ENCODE results near the gene PRR19. TPM values are rescaled to one million over a fixed set of nuclear protein-coding genes. Genes with fewer than 3 reads are reported as not detected.

PRR19 gene
- polyA plus RNA-seq, 1 donor, result 0.91 TPM

DNA sequence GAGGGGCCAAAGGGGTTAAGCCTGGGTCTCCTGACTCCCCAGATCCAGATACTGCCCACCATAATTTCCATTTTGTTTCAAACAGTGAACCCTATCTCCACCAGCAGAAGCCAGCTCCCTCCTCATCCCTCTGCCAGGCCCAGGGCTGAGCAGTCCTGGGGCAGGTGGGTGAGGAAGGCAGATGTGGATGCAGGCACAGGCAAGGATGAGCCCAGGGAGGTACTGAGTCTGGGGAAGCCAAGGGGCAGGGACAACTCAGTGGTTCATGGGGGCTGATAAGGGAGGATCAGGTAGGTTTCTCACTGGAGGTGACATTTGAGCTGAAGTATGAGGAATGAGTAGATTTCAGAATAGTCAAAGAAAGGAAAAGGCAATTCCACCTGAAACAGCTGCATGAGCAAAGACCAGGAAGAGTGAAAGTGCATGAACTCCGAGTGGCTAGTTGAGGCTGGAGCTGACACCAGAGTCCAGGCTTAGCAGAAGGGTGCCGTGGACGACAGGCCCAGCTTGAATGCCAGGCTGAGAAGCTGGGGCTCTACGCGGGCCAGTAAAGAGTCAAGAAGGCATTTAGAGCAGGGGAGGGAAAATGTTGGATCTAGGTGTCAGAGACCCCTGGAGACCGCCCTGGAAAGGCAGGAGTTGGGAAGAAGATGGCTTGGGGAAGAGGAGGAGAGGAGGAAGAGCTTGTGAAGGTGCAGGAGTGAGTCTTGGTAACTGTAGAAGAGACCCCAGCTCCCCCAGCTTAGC is 22.6 kb upstream of the PRR19 start:
- DNase-seq, result no peak
- WGBS (ENCODE audit: insufficient coverage, low lambda C conversion rate), result no CpG with 5 or more reads among the region's 6 CpGs
- H3K36me3 ChIP-seq (ENCODE audit: control insufficient read depth, insufficient read depth, low read length), result peaks cover 22% of the 10 kb centered on the region
- no peaks in the 10 kb centered on the region for H3K9me3 ChIP-seq (ENCODE audit: control insufficient read depth, low read depth, low read length)
- H3K27me3 ChIP-seq (ENCODE audit: control insufficient read depth, insufficient read depth, low read length), result no peaks in the 10 kb centered on the region
- H3K4me3 ChIP-seq (ENCODE audit: low read length), result peak overlapping the region; percentile 96
- peaks cover 54% of the 10 kb centered on the region for H3K4me1 ChIP-seq (ENCODE audit: control insufficient read depth, insufficient read depth, low read length)
- H3K27ac ChIP-seq (ENCODE audit: low read length), result peak overlapping the region; percentile 82

DNA sequence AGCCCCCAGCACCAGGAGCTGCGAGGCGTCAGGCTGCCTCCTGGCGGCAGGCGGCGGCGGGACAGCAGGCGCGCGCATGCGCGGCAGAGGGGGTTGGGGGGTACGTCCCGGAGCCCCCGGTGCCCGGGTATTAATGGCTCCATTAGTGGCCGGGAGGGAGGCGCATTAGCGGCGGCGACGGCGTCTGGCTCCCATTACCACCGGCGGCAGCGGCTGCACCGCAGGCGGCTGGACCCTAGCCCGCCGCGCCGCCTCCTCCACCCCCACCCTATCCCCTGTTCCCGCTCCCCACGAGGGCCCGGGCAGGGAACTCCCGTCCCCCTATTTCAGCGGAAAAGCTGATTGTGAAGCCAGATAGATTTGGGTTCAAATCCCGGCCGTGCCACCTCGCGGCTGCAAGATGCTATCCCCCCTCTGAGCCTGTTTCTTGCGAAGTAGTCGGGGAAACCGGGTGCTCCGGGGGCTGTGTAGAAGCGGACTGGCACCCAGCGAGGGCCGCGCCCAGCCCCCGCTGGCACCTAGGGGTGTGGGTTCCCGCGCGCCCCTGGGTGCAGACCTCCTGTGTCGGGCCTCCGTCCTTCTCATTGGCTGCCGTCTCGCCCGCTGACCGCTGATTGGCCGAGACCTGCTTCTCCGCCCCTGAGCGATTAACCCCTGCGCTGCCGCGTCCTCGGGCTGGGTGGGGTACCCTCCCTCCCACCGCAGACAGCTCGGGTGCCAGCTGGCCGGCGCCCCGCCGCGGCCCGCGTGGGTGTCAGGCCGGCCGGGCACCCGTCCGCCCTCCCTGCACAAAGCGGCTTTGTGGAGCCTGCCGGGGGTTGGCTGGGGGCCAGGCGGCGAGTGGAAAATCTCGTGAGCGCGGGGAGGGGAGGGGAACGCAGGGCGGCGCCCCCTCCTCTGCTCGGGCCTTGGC is 21.8 kb upstream of the PRR19 start:
- Histone ChIP-seq H3K4me3 (ENCODE audit: low read length) (peak overlapping the region; percentile 96), H3K4me1 (ENCODE audit: control insufficient read depth, insufficient read depth, low read length) (peaks cover 59% of the 10 kb centered on the region), H3K27me3 (ENCODE audit: control insufficient read depth, insufficient read depth, low read length) (no peaks in the 10 kb centered on the region), H3K9me3 (ENCODE audit: control insufficient read depth, low read depth, low read length) (no peaks in the 10 kb centered on the region), H3K27ac (ENCODE audit: low read length) (peak overlapping the region; percentile 83), H3K36me3 (ENCODE audit: control insufficient read depth, insufficient read depth, low read length) (peaks cover 14% of the 10 kb centered on the region)
- no CpG with 5 or more reads among the region's 89 CpGs for WGBS (ENCODE audit: insufficient coverage, low lambda C conversion rate)
- peak in 1 of 2 donors; percentile 90 for DNase-seq

DNA sequence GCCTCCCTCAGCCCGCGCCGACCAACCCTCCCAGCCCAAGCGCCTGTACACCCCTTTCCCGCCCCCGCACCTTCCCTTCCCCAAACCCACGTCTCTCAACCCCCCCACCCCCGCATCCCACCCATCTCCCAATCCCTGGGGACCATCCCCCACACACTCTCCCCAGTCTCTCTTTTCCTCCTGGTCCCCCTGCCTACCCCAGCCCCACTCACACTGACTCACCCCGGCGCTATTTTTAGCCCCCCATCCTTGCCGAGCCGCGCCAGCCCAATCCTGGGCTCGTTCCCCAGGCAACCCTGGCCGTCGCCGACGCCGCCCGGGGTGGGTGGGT is 21.2 kb upstream of the PRR19 start:
- WGBS (ENCODE audit: insufficient coverage, low lambda C conversion rate), result no CpG with 5 or more reads among the region's 20 CpGs

DNA sequence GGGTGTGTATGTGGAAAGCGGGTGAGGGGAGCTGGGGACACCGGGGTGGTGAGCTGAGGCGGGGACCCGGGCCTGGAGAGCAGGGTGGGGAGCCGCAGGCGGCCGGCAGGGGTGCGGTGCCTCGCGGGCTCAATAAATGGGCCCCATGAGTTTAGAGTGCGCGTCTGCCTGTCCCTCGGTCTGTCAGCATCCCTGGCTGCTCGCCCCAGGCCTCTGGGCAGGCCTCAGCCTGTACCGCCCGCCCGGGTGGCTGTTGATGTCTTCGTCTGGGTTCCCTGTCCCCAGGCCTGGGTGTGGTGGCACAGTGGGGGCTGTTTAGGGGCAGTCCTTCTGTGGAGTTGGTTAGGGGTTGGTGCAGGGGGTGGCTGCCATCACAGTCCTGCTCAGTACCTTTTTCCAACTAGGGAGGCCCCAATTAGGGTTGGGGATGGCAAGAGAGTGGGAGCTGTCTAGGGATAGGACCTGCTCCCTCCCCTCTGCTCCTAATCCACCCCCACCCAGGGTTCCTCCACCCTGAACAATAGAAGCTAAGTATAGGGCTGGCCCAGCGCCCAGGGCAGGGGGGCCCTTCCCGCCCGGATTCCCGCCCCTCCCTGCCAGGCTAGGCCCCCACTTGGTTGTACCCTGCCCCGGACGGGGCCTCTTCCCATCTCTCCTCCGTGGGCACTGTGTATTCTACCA is 20.6 kb upstream of the PRR19 start:
- peak in 1 of 2 donors; percentile 74 for DNase-seq

More for the DNA sequence above, 21.2 kb upstream of the PRR19 start:
- Histone ChIP-seq H3K9me3 (ENCODE audit: control insufficient read depth, low read depth, low read length) (no peaks in the 10 kb centered on the region), H3K36me3 (ENCODE audit: control insufficient read depth, insufficient read depth, low read length) (peaks cover 10% of the 10 kb centered on the region), H3K4me1 (ENCODE audit: control insufficient read depth, insufficient read depth, low read length) (peaks cover 63% of the 10 kb centered on the region), H3K27me3 (ENCODE audit: control insufficient read depth, insufficient read depth, low read length) (no peaks in the 10 kb centered on the region), H3K27ac (ENCODE audit: low read length) (peak overlapping the region; percentile 83), H3K4me3 (ENCODE audit: low read length) (peak overlapping the region; percentile 96)
- DNase-seq, result no peak

DNA sequence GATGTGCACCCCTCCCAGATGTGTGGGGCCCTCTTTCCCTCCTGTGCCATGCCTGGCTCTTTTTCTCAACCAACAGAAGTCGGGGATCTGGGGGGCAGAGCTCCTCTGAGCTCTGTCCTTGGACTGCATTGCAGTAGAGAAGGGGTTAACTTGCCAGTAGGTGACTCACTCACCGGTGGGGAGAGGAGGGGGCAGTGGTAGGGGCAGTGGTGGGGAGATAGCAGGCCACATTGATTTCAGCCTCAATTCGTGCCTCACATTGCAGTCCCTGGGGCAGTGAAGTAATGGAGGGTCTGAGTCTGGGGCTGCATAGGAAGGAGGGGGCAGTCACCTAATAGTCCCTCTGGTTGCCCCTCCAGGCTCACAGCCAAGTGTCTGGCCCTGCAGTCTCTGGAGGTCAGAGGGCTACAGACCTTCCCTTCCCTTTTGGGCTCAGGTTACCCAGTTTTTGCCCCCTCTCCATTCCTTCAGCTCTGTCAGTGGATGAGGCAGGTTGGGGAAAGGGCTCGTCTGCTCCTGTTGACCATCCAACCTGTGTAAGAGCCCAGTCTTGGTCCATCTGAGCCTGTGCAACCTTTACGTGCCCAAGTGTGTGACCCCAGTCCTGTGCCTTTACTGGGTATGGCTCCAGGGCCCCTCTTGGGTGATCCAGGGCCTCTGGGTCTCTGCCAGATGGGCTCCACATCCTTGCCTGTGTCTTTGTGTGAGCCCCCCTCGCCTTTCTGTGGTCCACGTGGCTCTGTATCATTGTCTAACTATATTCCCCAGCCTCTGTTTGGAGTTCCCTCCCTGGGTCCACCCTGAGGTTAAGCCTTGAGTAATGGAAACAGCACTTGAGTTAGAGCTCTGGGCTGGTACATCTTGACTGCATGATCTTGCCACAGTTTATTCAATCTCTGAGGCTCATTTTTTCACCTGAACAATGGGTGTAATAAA is 19.8 kb upstream of the PRR19 start:
- Histone ChIP-seq H3K9me3 (ENCODE audit: control insufficient read depth, low read depth, low read length) (no peaks in the 10 kb centered on the region), H3K27ac (ENCODE audit: low read length) (peak overlapping the region; percentile 83), H3K27me3 (ENCODE audit: control insufficient read depth, insufficient read depth, low read length) (no peaks in the 10 kb centered on the region), H3K4me1 (ENCODE audit: control insufficient read depth, insufficient read depth, low read length) (peaks cover 64% of the 10 kb centered on the region), H3K4me3 (ENCODE audit: low read length) (no peak overlapping the region), H3K36me3 (ENCODE audit: control insufficient read depth, insufficient read depth, low read length) (peaks cover 5% of the 10 kb centered on the region)
- WGBS (ENCODE audit: insufficient coverage, low lambda C conversion rate), result no CpG with 5 or more reads among the region's 7 CpGs
- DNase-seq, result peak in 1 of 2 donors; percentile 37

More for the DNA sequence above, 20.6 kb upstream of the PRR19 start:
- Histone ChIP-seq H3K4me3 (ENCODE audit: low read length) (peak overlapping the region; percentile 96), H3K27me3 (ENCODE audit: control insufficient read depth, insufficient read depth, low read length) (no peaks in the 10 kb centered on the region), H3K9me3 (ENCODE audit: control insufficient read depth, low read depth, low read length) (no peaks in the 10 kb centered on the region), H3K27ac (ENCODE audit: low read length) (peak overlapping the region; percentile 83), H3K36me3 (ENCODE audit: control insufficient read depth, insufficient read depth, low read length) (peaks cover 5% of the 10 kb centered on the region), H3K4me1 (ENCODE audit: control insufficient read depth, insufficient read depth, low read length) (peaks cover 68% of the 10 kb centered on the region)
- no CpG with 5 or more reads among the region's 25 CpGs for WGBS (ENCODE audit: insufficient coverage, low lambda C conversion rate)

DNA sequence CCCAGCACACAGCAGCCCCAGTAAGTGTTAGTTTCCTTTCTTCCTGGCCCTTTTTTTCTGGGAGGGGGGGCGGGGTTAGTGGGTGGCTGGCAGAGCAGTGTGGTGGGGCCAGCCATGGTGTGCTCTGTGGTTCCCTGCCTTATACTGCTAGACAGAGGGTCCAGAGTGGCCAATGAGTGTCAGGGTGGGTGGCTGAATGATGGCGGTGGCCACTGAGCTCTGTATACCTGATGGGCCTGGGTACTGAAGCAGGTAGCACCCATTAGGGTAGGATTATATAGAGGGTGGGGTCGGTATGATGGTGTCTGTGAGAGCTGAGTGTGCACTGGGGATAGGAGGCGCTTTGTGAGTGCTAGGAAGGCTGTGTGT is 19.1 kb upstream of the PRR19 start:
- Histone ChIP-seq H3K36me3 (ENCODE audit: control insufficient read depth, insufficient read depth, low read length) (peaks cover 12% of the 10 kb centered on the region), H3K27me3 (ENCODE audit: control insufficient read depth, insufficient read depth, low read length) (no peaks in the 10 kb centered on the region), H3K4me1 (ENCODE audit: control insufficient read depth, insufficient read depth, low read length) (peaks cover 58% of the 10 kb centered on the region), H3K9me3 (ENCODE audit: control insufficient read depth, low read depth, low read length) (no peaks in the 10 kb centered on the region), H3K27ac (ENCODE audit: low read length) (peak overlapping the region; percentile 92), H3K4me3 (ENCODE audit: low read length) (no peak overlapping the region)
- no peak for DNase-seq
- 54% methylated on average over 2 of the region's 4 CpGs for WGBS (ENCODE audit: insufficient coverage, low lambda C conversion rate)

DNA sequence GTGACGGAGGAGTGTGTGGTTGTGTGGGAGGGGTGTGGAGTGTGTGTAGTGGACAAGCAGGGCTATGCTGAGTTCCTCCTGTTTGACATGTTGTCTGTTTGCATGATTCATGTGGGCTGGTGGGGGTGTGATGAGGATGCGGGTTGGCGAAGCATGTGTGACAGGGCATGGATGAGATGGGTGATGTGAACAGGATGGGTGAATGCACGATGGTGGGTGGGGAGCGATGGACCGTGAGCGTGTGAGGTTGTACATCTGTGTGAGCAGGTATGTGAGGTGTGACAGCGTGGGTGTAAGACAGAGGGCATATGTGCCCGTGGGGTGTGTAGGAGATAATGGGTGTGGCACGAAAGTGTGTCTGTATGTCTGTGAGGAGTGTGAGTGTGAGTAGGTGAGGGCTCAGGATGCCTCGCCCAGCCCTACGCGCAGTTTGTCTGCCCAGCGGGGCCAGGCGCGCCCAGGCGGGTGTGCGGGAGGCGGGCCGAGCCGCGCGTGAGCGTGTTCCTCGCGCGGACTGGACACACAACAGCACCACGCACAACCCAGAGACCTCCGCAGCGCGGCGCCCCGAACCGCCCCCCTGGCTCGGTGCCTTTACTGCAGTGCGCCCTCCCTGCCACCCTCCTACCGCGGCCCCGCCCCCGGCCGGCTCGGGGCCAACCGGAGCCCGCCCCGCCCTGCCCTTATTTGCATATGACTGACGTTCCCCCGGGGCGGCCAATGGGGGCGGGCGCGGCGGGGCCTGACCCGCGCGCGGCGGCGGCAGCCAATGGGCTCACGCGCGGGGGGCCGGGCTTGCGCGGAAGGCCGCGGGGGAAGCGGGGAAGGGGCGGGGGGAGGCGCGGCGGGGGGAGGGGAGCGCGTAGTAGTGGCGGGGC is 18.5 kb upstream of the PRR19 start:
- Histone ChIP-seq H3K9me3 (ENCODE audit: control insufficient read depth, low read depth, low read length) (no peaks in the 10 kb centered on the region), H3K4me1 (ENCODE audit: control insufficient read depth, insufficient read depth, low read length) (peaks cover 51% of the 10 kb centered on the region), H3K36me3 (ENCODE audit: control insufficient read depth, insufficient read depth, low read length) (peaks cover 18% of the 10 kb centered on the region), H3K4me3 (ENCODE audit: low read length) (peak overlapping the region; percentile 40), H3K27me3 (ENCODE audit: control insufficient read depth, insufficient read depth, low read length) (no peaks in the 10 kb centered on the region), H3K27ac (ENCODE audit: low read length) (peak overlapping the region; percentile 92)
- WGBS (ENCODE audit: insufficient coverage, low lambda C conversion rate), result 27% methylated on average over 3 of the region's 74 CpGs
- DNase-seq, result peak; percentile 96 to 98

DNA sequence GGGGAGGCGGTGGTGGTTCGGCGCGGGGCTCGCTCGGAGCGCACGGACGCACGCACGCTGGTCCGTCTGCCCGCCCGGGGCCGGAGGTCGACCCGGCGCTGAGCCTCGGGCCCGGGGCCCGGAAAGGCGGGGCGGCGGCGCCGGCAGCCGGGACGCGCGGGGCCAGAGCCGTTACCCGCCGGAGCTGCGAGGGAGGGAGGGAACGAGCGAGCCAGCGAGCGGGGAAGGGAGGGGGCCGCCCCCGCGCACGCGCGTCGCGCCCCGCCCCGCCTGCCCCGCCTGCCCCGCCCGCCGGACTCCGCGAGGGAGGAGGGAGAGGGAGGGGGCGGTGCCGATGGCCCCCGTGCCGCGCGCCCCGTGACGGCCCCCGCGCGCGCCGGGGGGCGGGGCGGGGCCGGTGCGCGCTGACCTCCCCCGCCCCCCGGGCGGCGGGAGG is 17.8 kb upstream of the PRR19 start:
- no peaks in the 10 kb centered on the region for H3K9me3 ChIP-seq (ENCODE audit: control insufficient read depth, low read depth, low read length)
- H3K4me1 ChIP-seq (ENCODE audit: control insufficient read depth, insufficient read depth, low read length), result peaks cover 45% of the 10 kb centered on the region
- WGBS (ENCODE audit: insufficient coverage, low lambda C conversion rate), result no CpG with 5 or more reads among the region's 76 CpGs
- H3K27me3 ChIP-seq (ENCODE audit: control insufficient read depth, insufficient read depth, low read length), result no peaks in the 10 kb centered on the region
- DNase-seq, result peak; percentile 65 to 89
- H3K27ac ChIP-seq (ENCODE audit: low read length), result no peak overlapping the region
- no peak overlapping the region for H3K4me3 ChIP-seq (ENCODE audit: low read length)
- peaks cover 25% of the 10 kb centered on the region for H3K36me3 ChIP-seq (ENCODE audit: control insufficient read depth, insufficient read depth, low read length)

Measured in large intestine (tissue), 3 donors.